GM18505 (cell line): ENCODE data around the gene PIAS1.

Source experiments
- ATAC-seq: cut with Tn5 transposase; IDR thresholded peaks from one replicate; pipeline ENCODE4 v1.9.1; 2021; ENCODE audit not compliant: unreplicated experiment
- POLR2A ChIP-seq: IDR thresholded peaks from 4 replicates; pipeline ENCODE4 v1.6.1; 2011; ENCODE audit warnings: borderline replicate concordance; ENCODE audit not compliant: insufficient read depth, insufficient read length; ENCODE audit errors: extremely low read depth

The PIAS1 gene

GRCh38 chr15:68177742-68178141, 123.6 kb downstream of the PIAS1 start:
- TF ChIP-seq POLR2A, result no peak
- ATAC-seq, result no peak

- ATAC-seq, result no peak
- TF ChIP-seq POLR2A, result no peak
These were observed 129.7 kb downstream of the PIAS1 start for GRCh38 chr15:68183616-68184315.

DNA sequence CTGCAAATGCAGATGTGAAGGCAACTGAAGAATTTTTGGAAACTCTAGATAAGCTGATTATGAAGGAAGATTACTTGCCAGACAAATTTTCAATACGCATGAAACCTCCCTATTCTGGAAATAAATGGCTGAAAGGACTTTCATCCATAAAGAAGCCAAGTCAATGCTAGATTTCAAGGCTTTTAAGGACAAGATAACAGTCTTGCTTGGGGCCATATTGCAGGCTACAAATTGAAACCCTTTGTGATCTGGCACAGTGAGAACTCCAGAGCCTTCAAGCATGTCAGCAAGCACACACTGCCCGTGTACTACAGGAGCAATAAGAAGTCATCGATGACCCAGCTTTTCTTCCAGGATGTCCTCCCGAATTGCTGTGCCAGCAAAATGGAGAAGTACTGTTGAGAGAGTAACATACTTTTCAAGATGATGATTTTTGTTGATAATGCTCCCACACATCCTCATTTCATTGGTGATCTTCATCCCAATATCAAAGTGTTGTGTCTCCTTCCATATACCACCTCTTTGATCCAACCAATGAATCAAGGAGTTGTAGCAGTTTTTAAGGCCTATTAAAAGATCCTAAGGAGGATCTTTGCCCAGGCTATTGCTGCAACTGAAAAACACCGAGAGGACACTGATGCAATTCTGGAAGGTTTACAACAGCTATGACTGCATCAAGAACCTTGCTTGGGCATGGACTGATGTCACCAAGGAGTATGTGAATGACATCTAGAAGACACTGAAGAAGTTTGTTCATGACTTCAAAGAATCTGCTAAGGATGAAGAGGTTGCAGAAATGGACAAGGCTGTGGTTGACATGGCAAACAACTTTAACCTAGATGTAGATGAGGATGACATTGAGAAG, 130.7 kb downstream of the PIAS1 start:
- no peak for ATAC-seq
- no peak for TF ChIP-seq POLR2A

- no peak for ATAC-seq
- no peak for TF ChIP-seq POLR2A
These were observed 132.7 kb downstream of the PIAS1 start for GRCh38 chr15:68186671-68187397.

- ATAC-seq, result no peak
These were observed 133.4 kb downstream of the PIAS1 start for GRCh38 chr15:68187559-68187958.

DNA sequence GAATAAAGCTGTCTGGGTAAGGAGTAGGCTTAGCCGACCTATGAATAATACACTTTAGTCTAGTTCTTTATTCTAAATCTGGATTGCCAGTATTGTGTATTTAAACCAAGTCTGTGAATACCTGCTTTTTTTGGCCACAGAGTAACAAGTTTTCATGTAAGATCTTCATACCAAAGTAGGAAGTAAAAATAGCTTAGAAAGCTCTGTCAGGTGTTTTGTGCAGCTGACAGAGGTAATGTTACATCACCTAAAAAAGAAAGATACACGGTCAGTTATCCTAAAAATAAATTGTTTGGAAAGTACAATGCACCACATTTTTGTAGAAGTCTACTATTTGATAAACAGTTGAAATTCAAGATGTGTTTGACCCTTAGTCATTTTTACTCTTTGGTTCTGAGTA, 134.5 kb downstream of the PIAS1 start:
- no peak for ATAC-seq
- no peak for TF ChIP-seq POLR2A

More at GRCh38 chr15:68187559-68187958, 133.4 kb downstream of the PIAS1 start:
- TF ChIP-seq POLR2A, result no peak

- no peak for TF ChIP-seq POLR2A
- no peak for ATAC-seq
These were observed 135.9 kb downstream of the PIAS1 start for GRCh38 chr15:68190048-68190447.

- ATAC-seq, result no peak
- no peak for TF ChIP-seq POLR2A
These were observed 137.4 kb downstream of the PIAS1 start for GRCh38 chr15:68191555-68191954.

GRCh38 chr15:68192117-68192516, 138.0 kb downstream of the PIAS1 start:
- no peak for ATAC-seq

GRCh38 chr15:68192804-68193486, 138.8 kb downstream of the PIAS1 start:
- ATAC-seq, result no peak
- no peak for TF ChIP-seq POLR2A

More at GRCh38 chr15:68192117-68192516, 138.0 kb downstream of the PIAS1 start:
- TF ChIP-seq POLR2A, result no peak

DNA sequence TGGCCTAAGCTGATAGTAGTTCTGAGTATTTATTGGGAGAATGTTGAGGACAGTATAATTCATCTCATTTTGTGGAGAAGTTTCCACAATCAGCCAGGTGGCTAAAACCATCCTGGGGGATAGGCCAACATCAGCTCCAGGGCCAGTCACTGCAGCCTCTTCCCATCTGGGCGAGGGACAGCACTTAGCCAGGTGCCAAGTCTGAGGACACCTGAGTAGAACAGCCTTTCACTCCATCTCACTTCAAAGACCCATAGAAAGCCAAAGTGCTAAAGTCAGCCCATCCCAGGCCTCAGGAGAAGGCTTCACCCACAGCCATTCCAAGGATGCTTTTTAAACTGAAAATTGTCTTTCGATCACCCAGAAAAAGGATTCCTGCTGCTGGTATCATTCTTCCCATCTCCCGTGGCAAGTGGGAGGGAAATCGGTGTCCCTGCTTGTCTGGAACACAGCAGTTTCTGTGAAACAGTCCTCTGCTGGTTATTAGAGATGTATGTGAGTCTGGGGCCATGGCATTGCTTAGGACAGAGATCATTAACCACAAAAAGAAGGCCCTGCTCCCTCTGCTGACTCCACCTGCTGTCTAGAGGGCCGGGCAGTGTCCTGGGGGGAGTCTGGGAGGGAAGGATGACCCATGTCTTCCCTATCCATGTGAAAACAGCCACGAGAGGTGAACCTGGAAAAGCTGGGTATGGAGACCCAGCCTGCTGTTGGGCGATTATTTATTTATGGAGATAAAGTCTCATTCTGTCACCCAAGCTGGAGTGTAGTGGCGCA, 141.4 kb downstream of the PIAS1 start:
- ATAC-seq, result no peak
- TF ChIP-seq POLR2A, result no peak

DNA sequence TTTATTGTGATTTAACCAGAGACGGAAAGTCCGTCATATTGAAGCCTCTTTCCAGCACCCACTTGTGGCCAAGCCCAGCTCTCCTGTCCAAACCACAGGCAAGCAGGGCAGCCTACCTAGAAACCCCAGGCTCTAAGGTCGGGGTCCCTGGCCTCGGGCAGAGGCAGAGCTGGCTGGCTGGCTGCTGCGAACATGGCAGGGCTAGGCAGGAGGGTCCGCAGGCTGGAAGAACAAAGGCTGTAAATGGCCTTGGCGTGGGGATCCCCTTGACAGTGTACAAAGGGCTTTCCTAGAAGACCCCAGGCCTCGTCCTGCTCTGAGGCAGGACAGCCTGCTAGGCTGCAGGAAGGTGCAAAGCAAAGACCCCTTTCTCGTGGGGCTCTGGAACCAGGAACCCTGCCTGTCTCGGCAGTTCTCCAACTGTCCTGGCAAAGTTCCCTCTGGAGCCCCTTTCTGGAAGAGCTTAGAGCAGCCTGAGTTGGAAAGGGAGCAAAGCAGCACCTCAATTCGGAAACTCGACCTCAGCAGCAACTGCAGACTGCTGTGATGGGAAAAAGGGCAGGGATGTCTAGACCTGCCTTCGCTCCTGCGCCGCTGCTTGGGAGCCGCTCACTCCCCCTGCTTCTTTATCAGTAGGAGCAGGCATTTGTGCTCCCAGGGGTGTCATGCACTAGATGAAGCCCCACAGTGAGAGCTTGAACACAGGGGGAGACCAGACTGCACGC, 142.5 kb downstream of the PIAS1 start:
- no peak for ATAC-seq
- TF ChIP-seq POLR2A, result no peak

DNA sequence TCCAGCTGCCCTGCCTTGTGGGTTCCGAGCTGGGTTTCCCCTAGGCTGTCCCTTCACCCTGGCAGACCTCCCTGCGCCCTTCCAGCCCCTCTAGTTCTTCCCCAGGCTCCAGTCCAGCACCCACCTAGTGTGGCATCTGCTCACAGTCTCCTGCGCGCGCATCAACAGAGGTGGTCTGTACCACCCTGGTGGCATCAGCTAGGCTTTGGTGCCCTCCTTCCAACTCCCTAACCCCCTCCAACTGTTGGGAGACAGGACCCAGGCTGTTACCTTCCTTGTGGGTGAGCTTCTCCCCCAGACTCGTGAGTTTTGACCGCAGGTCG, 143.0 kb downstream of the PIAS1 start:
- no peak for ATAC-seq

More for the DNA sequence above, 143.0 kb downstream of the PIAS1 start:
- no peak for TF ChIP-seq POLR2A
